B cell (primary cell): Measurements from ENCODE around the gene YOD1. TPM values are rescaled to one million over a fixed set of nuclear protein-coding genes. Genes with fewer than 3 reads are reported as not detected.

Experiments used
- ATAC-seq: fragments of 200-7000 bp; cut with Tn5 transposase; one replicate; pipeline ENCODE4 v1.10.0; 2021; ENCODE audit warnings: low read depth, mild to moderate bottlenecking, moderate number of reproducible peaks, moderate library complexity
- CTCF ChIA-PET: fragments of 350-600 bp; sonication (Branson Sonifier 250); formaldehyde crosslinking; loops from one replicate; lab custom pipeline; 2021; ENCODE audit warnings: antibody characterized with exemption, inconsistent platforms; lab: Charles Lee
- POLR2A ChIA-PET: fragments of 350-600 bp; sonication (Branson Sonifier 250); formaldehyde crosslinking; loops from one replicate; lab custom pipeline; 2021; ENCODE audit warnings: antibody characterized with exemption; lab: Charles Lee
- DNase-seq: peaks from one replicate; pipeline ENCODE4 v3.0.0; 2013
- H2AFZ ChIP-seq: 2 replicates; pipeline ENCODE4 v1.6.1; 2012; ENCODE audit warnings: mild to moderate bottlenecking, low read depth, low read length; ENCODE audit not compliant: insufficient read depth, poor library complexity, severe bottlenecking
- H3K27ac ChIP-seq, 2 donors: 1 replicate in 1 of 2; 2 replicates in 1 of 2; pipeline ENCODE4 v1.5.1; 2012 to 2013; ENCODE audit warnings: low read length in 2 of 2, mild to moderate bottlenecking in 2 of 2, moderate library complexity in 1 of 2
- H3K27me3 ChIP-seq, 4 experiments: fragments of 200-600 bp in 1 of 4; sonication (generic) in 1 of 4; replicated peaks in 1 of 4; 1 replicate in 2 of 4; 2 replicates in 2 of 4; pipeline versions ENCODE4 v1.6.1 to v1.7.0; 2013 to 2016; ENCODE audit warnings: low read length in 3 of 4, mild to moderate bottlenecking in 2 of 4, mixed read lengths in 1 of 4, moderate library complexity in 1 of 4; ENCODE audit not compliant: insufficient read depth in 4 of 4, control insufficient read depth in 3 of 4; ENCODE audit errors: control extremely low read depth in 1 of 4
- H3K36me3 ChIP-seq, 2 experiments: replicated peaks in 1 of 2; 1 replicate in 1 of 2; 2 replicates in 1 of 2; pipeline versions ENCODE4 v1.6.1 to v1.7.1; 2013; ENCODE audit warnings: low read length in 1 of 2; ENCODE audit not compliant: insufficient read depth in 2 of 2, control insufficient read depth in 1 of 2; ENCODE audit errors: control extremely low read depth in 1 of 2, extremely low read depth in 1 of 2
- H3K4me1 ChIP-seq, 2 donors: fragments of 200-600 bp in 1 of 2; sonication (generic) in 1 of 2; 1 replicate in 1 of 2; 2 replicates in 1 of 2; pipeline versions ENCODE4 v1.5.1 to v1.6.1; 2013 to 2017; ENCODE audit warnings: low read length in 2 of 2; ENCODE audit not compliant: control insufficient read depth in 2 of 2, insufficient read depth in 2 of 2
- H3K4me2 ChIP-seq: replicated peaks from 2 replicates; pipeline ENCODE3; 2012; ENCODE audit warnings: mild to moderate bottlenecking, low read depth, low read length; ENCODE audit not compliant: poor library complexity, severe bottlenecking
- H3K4me3 ChIP-seq, 5 experiments: fragments of 200-600 bp in 1 of 5; sonication (generic) in 1 of 5; 1 replicate in 3 of 5; 2 replicates in 2 of 5; pipeline versions ENCODE4 v1.5.1 to v1.7.0; 2011 to 2016; ENCODE audit warnings: low read length in 4 of 5, mild to moderate bottlenecking in 4 of 5, low read depth in 2 of 5, control low read depth in 1 of 5, moderate library complexity in 1 of 5; ENCODE audit not compliant: insufficient read depth in 1 of 5; ENCODE audit errors: control extremely low read depth in 1 of 5, extremely low read depth in 1 of 5
- H3K79me2 ChIP-seq: fragments of 200-600 bp; sonication (generic); one replicate; pipeline ENCODE4 v1.6.0; 2016; ENCODE audit warnings: low read length; ENCODE audit not compliant: control insufficient read depth, insufficient read depth
- H3K9ac ChIP-seq: fragments of 200-600 bp; sonication (generic); 2 replicates; pipeline ENCODE4 v1.6.1; 2017; ENCODE audit warnings: mild to moderate bottlenecking, low read length, moderate library complexity
- H3K9me3 ChIP-seq, 3 donors: one replicate each; pipeline versions ENCODE4 v1.6.1 to v1.7.1; 2013; ENCODE audit warnings: low read length in 2 of 3; ENCODE audit not compliant: control insufficient read depth in 2 of 3, insufficient read depth in 1 of 3; ENCODE audit errors: control extremely low read depth in 1 of 3
- H4K20me1 ChIP-seq: 2 replicates; pipeline ENCODE4 v1.6.0; 2012; ENCODE audit warnings: mild to moderate bottlenecking, low read length; ENCODE audit not compliant: insufficient read depth, control insufficient read depth, poor library complexity, severe bottlenecking
- H3K27ac Mint-ChIP-seq: one replicate; pipeline ENCODE4 v1.8.0; 2021; ENCODE audit warnings: mixed read lengths
- H3K27me3 Mint-ChIP-seq: one replicate; pipeline ENCODE4 v1.8.0; 2021; ENCODE audit warnings: mixed read lengths
- H3K4me1 Mint-ChIP-seq: one replicate; pipeline ENCODE4 v1.8.0; 2021; ENCODE audit warnings: mixed read lengths
- H3K4me3 Mint-ChIP-seq: one replicate; pipeline ENCODE4 v1.8.0; 2021; ENCODE audit warnings: mixed read lengths
- H3K9me3 Mint-ChIP-seq: one replicate; pipeline ENCODE4 v1.8.0; 2022; ENCODE audit warnings: mixed read lengths; ENCODE audit not compliant: insufficient read depth
- CTCF ChIP-seq: fragments of 200-600 bp; IDR thresholded peaks from one replicate; pipeline ENCODE4 v1.8.0; 2022; ENCODE audit warnings: antibody characterized with exemption, mild to moderate bottlenecking
- EZH2 ChIP-seq: IDR thresholded peaks from 2 replicates; pipeline ENCODE4 v1.6.1; 2012; ENCODE audit warnings: borderline replicate concordance, low read depth, mild to moderate bottlenecking, moderate library complexity, low read length; ENCODE audit not compliant: insufficient read depth, poor library complexity, severe bottlenecking
- WGBS: methylation state at CpG from one replicate; pipeline ENCODE4 v1.1.5; 2013; ENCODE audit warnings: missing lambda C conversion rate; ENCODE audit not compliant: insufficient coverage; 5-methylcytosine and 5-hydroxymethylcytosine counted together
- intact Hi-C: fragments of 100-400 bp; cut with micrococcal nuclease; formaldehyde crosslinking; loops from one replicate; pipeline ENCODE4 v1.10.0; 2022
- polyA plus RNA-seq: library from polyadenylated mRNA; depleted of rRNA; stranded (reverse); fragments of >200 nt; gene quantifications from 2 replicates; pipeline ENCODE4 v1.2.3, GENCODE V29; 2012
- total RNA-seq, 2 donors: library from RNA; stranded (reverse); fragments of 120-200 nt in 1 of 2; gene quantifications; 1 replicate in 1 of 2; 2 replicates in 1 of 2; pipeline versions ENCODE4 v1.2.3 to v1.2.4, GENCODE V29; 2013 to 2022

Gene YOD1
- total and polyA plus RNA-seq, 2 donors (not counting 1 experiment from before 2014, with no cell fraction given): 2.3 to 9.4 TPM

- Histone ChIP-seq H3K4me3 (no peak overlapping the region), H3K27me3 (peaks cover 0 to 3% (median 0%) of the 10 kb centered on the region in 4 experiments), H4K20me1 (no peaks in the 10 kb centered on the region), H2AFZ (no peak overlapping the region), H3K27ac (no peak overlapping the region), H3K4me2 (no peak overlapping the region), H3K9me3 (no peaks in the 10 kb centered on the region), H3K36me3 (no peaks in the 10 kb centered on the region), H3K9ac (no peak overlapping the region), H3K79me2 (no peaks in the 10 kb centered on the region), H3K4me1 (peaks cover 3 to 4% of the 10 kb centered on the region in 2 donors)
- DNase-seq: no peak
- POLR2A ChIA-PET: no interaction called here
- CTCF ChIA-PET: interaction anchor here (1.3 to 5.1 kb wide), 3 partner anchors 12 to 25 kb away, joined by 3 to 21 read pairs (median 10); no protein-coding TSS in a partner anchor
- no peaks in the 10 kb centered on the region for H3K9me3 Mint-ChIP-seq
- H3K4me1 Mint-ChIP-seq: peaks cover 2% of the 10 kb centered on the region
- intact Hi-C loops: no loop called here
- peaks cover 5% of the 10 kb centered on the region for H3K27me3 Mint-ChIP-seq
- WGBS: 55% methylated on average over 4 of the region's 5 CpGs
- H3K27ac Mint-ChIP-seq: no peak overlapping the region
- TF ChIP-seq EZH2: no peak
- no peak for TF ChIP-seq CTCF
- no peak for ATAC-seq
- H3K4me3 Mint-ChIP-seq: no peak overlapping the region
Measured at GRCh38 chr1:207000651-207001291, 50.2 kb downstream of the YOD1 start.

- ATAC-seq (no peak), DNase-seq (no peak)
- Histone ChIP-seq H3K36me3 (no peaks in the 10 kb centered on the region), H3K79me2 (no peaks in the 10 kb centered on the region), H3K27ac (no peak overlapping the region), H3K4me3 (no peak overlapping the region), H4K20me1 (no peaks in the 10 kb centered on the region), H3K27me3 (no peaks in the 10 kb centered on the region), H3K9me3 (no peaks in the 10 kb centered on the region), H3K4me1 (no peaks in the 10 kb centered on the region), H3K4me2 (no peak overlapping the region), H2AFZ (no peak overlapping the region), H3K9ac (no peak overlapping the region)
- H3K27ac Mint-ChIP-seq: no peak overlapping the region
- CTCF ChIA-PET: interaction anchor here (1.4 to 1.6 kb wide), 3 partner anchors 8 to 86 kb away, joined by 3 to 7 read pairs (median 4); no protein-coding TSS in a partner anchor
- POLR2A ChIA-PET: interaction anchor here (0.6 kb wide), 1 partner anchor 1720 kb away, joined by 11 read pairs; no protein-coding TSS in a partner anchor
- H3K9me3 Mint-ChIP-seq: no peaks in the 10 kb centered on the region
- peaks cover 9% of the 10 kb centered on the region for H3K27me3 Mint-ChIP-seq
- WGBS: no CpG with 5 or more reads among the region's 2 CpGs
- no peak overlapping the region for H3K4me3 Mint-ChIP-seq
- H3K4me1 Mint-ChIP-seq: no peaks in the 10 kb centered on the region
- intact Hi-C loops: no loop called here
- TF ChIP-seq CTCF (no peak), EZH2 (no peak)
Measured at GRCh38 chr1:206998816-206999215, 52.2 kb downstream of the YOD1 start.
